ENCODE measurements around the gene ANXA4. TPM values are rescaled to one million over a fixed set of nuclear protein-coding genes. Genes with fewer than 3 reads are reported as not detected.

The ANXA4 gene
- total RNA-seq, 4 donors from 2014 or later, result 72.0 to 101 (median 82.5) TPM

DNA sequence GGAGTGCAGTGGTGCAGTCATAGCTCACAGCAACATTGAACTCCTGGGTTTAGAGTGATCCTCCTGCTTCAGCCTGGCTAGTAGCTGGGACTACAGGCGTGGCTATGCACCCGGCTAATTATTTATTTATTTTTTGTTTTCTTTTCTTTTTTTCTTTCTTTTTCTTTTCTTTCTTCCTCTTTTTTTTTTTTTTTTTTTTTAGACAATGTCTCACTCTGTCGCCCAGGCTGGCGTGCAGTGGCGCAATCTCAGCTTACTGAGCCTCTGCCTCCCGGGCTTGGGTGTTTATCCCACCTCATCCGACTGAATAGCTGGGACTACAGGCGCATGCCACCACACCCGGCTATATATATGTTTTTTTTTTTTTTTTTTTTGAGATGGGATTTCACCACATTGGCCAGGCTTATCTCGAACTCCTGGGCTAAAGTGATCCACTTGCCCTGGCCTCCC lies 1.4 kb upstream of the ANXA4 start:
- peak overlapping the region in 1 of 3 donors; percentile 96 for H3K27ac ChIP-seq
- no peaks in the 10 kb centered on the region for H3K27me3 ChIP-seq
- WGBS, 2 donors, result 77 to 87% methylated on average over 10 of the region's 10 CpGs
- H3K4me1 ChIP-seq, result peaks cover 22 to 41% of the 10 kb centered on the region in 2 donors
- TF ChIP-seq, protein P1, sequence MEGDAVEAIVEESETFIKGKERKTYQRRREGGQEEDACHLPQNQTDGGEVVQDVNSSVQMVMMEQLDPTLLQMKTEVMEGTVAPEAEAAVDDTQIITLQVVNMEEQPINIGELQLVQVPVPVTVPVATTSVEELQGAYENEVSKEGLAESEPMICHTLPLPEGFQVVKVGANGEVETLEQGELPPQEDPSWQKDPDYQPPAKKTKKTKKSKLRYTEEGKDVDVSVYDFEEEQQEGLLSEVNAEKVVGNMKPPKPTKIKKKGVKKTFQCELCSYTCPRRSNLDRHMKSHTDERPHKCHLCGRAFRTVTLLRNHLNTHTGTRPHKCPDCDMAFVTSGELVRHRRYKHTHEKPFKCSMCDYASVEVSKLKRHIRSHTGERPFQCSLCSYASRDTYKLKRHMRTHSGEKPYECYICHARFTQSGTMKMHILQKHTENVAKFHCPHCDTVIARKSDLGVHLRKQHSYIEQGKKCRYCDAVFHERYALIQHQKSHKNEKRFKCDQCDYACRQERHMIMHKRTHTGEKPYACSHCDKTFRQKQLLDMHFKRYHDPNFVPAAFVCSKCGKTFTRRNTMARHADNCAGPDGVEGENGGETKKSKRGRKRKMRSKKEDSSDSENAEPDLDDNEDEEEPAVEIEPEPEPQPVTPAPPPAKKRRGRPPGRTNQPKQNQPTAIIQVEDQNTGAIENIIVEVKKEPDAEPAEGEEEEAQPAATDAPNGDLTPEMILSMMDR (IDR thresholded peaks at IDR 0.05), result no peak
- TF ChIP-seq POLR2A (IDR thresholded peaks at IDR 0.05), result no peak
- no peaks in the 10 kb centered on the region for H3K36me3 ChIP-seq
- no peak for DNase-seq
- H3K4me3 ChIP-seq (replicated peaks in 1 of 3), result no peak overlapping the region
- intact Hi-C loops (cut with DNase I), result no loop called here
- no peaks in the 10 kb centered on the region for H3K9me3 ChIP-seq

DNA sequence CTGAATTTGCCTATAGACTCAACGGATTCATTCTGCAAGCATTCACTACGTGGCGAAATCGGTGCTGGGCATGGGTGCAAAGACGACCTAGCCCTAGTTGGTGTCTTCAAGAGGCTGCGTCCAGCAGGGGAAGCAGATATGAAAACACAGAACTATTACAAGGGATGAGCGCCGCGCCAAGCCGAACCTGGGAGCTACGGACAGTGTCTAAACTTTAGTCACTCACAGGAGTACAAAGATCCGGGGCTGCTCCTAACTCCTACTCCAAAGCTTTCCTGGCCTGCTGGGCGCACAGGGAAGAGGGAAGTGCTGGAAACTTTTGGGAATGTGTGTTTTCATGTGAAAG lies 732 bp upstream of the ANXA4 start:
- Histone ChIP-seq H3K4me1 (peaks cover 25 to 39% of the 10 kb centered on the region in 2 donors), H3K27ac (peak overlapping the region; percentile 90 to 96 (median 96)), H3K27me3 (no peaks in the 10 kb centered on the region), H3K4me3 (replicated peaks in 1 of 3) (peak overlapping the region; percentile 71 to 99 (median 90)), H3K36me3 (no peaks in the 10 kb centered on the region), H3K9me3 (no peaks in the 10 kb centered on the region)
- DNase-seq, result peak; percentile 61 to 63
- intact Hi-C loops (cut with DNase I), result no loop called here
- TF ChIP-seq, protein P1 (IDR thresholded peaks at IDR 0.05), result peak in 2 of 6 experiments; percentile 15 to 24
- TF ChIP-seq POLR2A (IDR thresholded peaks at IDR 0.05), result no peak
- 3 to 4% methylated on average over 13 of the region's 13 CpGs for WGBS, 2 donors

DNA sequence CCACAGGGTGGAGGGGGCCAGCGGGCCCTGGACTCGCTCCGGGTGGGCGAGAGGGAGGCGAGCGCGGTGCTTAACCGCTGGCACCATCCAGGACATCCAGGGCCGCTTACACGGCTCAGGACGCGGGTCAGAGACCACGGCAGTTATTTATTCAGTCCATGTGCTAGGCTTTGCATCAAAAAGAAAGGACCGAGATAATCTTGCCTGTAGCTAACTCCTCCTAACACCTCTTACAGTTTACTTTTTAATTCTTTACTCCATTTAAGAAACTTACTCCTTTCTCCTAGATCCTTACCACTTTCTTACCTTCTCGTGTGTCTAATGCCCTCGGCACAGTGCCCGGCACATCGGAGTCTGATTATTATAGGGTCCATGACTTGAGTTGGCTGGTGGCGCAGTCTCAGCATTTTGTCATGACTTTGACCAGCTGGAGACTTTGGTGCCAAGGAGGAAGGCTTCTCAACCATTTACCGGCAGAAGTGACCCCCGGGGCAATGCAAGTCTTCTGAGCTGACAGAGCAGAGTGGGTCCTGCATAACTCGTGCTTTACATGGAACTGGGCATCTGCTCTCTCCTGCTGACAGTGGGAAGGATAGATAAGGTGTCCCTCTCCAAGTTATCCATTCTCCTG lies 503 bp downstream of the ANXA4 start:
- DNase-seq, result no peak
- Histone ChIP-seq H3K27me3 (no peaks in the 10 kb centered on the region), H3K36me3 (no peaks in the 10 kb centered on the region), H3K4me1 (peaks cover 37 to 50% of the 10 kb centered on the region in 2 donors), H3K9me3 (no peaks in the 10 kb centered on the region), H3K4me3 (replicated peaks in 1 of 3) (peak overlapping the region; percentile 71 to 99 (median 90)), H3K27ac (peak overlapping the region; percentile 90 to 96 (median 96))
- intact Hi-C loops (cut with DNase I), result no loop called here
- WGBS, 2 donors, result 21 to 22% methylated on average over 21 to 22 of the region's 22 CpGs
- TF ChIP-seq, protein P1 (IDR thresholded peaks at IDR 0.05), result no peak
- TF ChIP-seq POLR2A (IDR thresholded peaks at IDR 0.05), result no peak

- Histone ChIP-seq H3K4me3 (replicated peaks in 1 of 3) (no peak overlapping the region), H3K9me3 (no peaks in the 10 kb centered on the region), H3K27ac (peak overlapping the region in 1 of 3 donors; percentile 7), H3K36me3 (no peaks in the 10 kb centered on the region), H3K27me3 (no peaks in the 10 kb centered on the region), H3K4me1 (peaks cover 41 to 64% of the 10 kb centered on the region in 2 donors)
- intact Hi-C loops (cut with DNase I), result no loop called here
- TF ChIP-seq, protein P1 (IDR thresholded peaks at IDR 0.05), result no peak
- TF ChIP-seq POLR2A (IDR thresholded peaks at IDR 0.05), result no peak
- 74 to 88% methylated on average over 2 of the region's 2 CpGs for WGBS, 2 donors
- no peak for DNase-seq
These were observed 1.9 kb downstream of the ANXA4 start for GRCh38 chr2:69743847-69744264.

DNA sequence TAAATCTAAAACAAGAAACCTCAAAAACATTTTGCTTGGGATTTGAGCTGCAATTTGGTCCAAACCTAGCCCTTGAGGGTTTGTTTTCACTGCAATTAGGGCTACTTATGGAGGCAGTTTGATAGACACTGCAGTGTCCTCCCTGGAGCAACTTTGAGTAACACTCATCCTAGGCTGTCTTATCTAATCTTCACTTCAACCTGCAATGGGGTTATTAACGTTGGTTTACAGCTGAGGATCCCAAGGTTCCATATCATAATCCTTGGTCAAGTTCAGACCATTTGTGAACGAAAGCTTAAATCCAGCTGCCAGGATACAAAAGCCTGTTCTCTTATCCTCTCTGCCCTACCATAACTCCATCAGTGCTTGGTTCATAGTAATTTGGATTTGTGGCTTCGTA lies 2.5 kb downstream of the ANXA4 start:
- intact Hi-C loops (cut with DNase I), result no loop called here
- 83 to 94% methylated on average over 3 of the region's 3 CpGs for WGBS, 2 donors
- Histone ChIP-seq H3K27me3 (no peaks in the 10 kb centered on the region), H3K9me3 (no peaks in the 10 kb centered on the region), H3K4me1 (peaks cover 45 to 70% of the 10 kb centered on the region in 2 donors), H3K27ac (no peak overlapping the region), H3K4me3 (replicated peaks in 1 of 3) (no peak overlapping the region), H3K36me3 (no peaks in the 10 kb centered on the region)
- TF ChIP-seq POLR2A (IDR thresholded peaks at IDR 0.05), result no peak
- TF ChIP-seq, protein P1 (IDR thresholded peaks at IDR 0.05), result no peak
- no peak for DNase-seq

All from thyroid gland (tissue), 4 donors.